Neural cell (in vitro differentiated cells): ENCODE data around the gene WRNIP1.

Experiments used
- EZH2 ChIP-seq: fragments of 200-600, 300-800 bp; shearing (Covaris generic), sonication (generic); IDR thresholded peaks from 2 replicates; pipeline ENCODE4 v1.6.1; 2014; ENCODE audit warnings: antibody characterized with exemption, low read length, borderline replicate concordance, mild to moderate bottlenecking; ENCODE audit not compliant: insufficient read depth, poor library complexity, severe bottlenecking
- TF ChIP-seq, protein P1 (sequence below): fragments of 450-650 bp; IDR thresholded peaks from 2 replicates; pipeline ENCODE4 v1.5.1; 2014; ENCODE audit warnings: antibody characterized with exemption, mild to moderate bottlenecking, moderate library complexity; ENCODE audit not compliant: poor library complexity, severe bottlenecking

DNA sequence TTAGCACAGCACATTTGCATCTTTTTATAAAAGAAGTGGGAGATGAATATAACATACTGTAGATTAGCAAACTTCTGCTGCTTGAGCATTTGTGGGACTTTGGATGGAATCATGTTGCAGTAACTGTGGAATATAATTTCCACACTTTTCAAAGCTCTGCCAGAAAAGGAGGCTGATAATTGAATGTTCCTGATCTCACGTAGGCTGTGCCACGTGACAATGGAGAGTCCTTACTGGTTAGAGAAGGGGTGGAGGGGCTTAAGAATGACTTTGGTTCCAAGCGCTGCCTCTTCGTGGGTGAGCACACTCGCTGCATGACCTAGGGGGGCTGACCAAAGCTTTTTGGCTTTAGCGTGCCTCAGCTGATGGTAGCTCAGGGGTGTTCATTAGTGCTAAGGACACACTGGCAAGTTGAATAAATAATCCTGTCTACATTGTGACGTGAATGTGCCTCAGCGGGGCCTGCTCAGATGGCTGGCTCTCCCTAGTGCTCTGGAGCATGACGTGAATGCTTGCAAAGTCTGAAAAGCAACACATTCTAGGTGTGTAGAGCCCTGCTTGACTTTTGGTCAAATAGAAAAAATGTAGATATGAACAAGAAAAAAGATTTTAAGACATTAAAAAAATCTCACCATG is 15.0 kb downstream of the WRNIP1 start:
- TF ChIP-seq, protein P1, sequence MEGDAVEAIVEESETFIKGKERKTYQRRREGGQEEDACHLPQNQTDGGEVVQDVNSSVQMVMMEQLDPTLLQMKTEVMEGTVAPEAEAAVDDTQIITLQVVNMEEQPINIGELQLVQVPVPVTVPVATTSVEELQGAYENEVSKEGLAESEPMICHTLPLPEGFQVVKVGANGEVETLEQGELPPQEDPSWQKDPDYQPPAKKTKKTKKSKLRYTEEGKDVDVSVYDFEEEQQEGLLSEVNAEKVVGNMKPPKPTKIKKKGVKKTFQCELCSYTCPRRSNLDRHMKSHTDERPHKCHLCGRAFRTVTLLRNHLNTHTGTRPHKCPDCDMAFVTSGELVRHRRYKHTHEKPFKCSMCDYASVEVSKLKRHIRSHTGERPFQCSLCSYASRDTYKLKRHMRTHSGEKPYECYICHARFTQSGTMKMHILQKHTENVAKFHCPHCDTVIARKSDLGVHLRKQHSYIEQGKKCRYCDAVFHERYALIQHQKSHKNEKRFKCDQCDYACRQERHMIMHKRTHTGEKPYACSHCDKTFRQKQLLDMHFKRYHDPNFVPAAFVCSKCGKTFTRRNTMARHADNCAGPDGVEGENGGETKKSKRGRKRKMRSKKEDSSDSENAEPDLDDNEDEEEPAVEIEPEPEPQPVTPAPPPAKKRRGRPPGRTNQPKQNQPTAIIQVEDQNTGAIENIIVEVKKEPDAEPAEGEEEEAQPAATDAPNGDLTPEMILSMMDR, result no peak
- no peak for TF ChIP-seq EZH2
